SU-DHL-6 (cell line): ENCODE results near the gene NADK2.

Experiments
- H2AFZ ChIP-seq: fragments of 200-600 bp; sonication (generic); 2 replicates; pipeline ENCODE4 v1.6.1; 2014; ENCODE audit warnings: low read depth, mild to moderate bottlenecking, moderate library complexity, mixed read lengths, antibody characterized with exemption, low read length; ENCODE audit not compliant: severe bottlenecking
- H3F3A ChIP-seq: fragments of 200-600 bp; shearing (Covaris generic); 2 replicates; pipeline ENCODE4 v1.6.0; 2016; ENCODE audit warnings: antibody characterized with exemption, mild to moderate bottlenecking; ENCODE audit not compliant: insufficient read depth
- H3K27ac ChIP-seq: fragments of 200-600 bp; sonication (generic); 2 replicates; pipeline ENCODE4 v1.5.1; 2016; ENCODE audit warnings: low read depth, mild to moderate bottlenecking, low read length, moderate library complexity, mixed read lengths
- H3K27me3 ChIP-seq: fragments of 200-600 bp; sonication (generic), shearing (Covaris generic); 2 replicates; pipeline ENCODE4 v1.6.0; 2014; ENCODE audit warnings: mild to moderate bottlenecking, low read length
- H3K36me3 ChIP-seq: fragments of 200-600 bp; sonication (generic); 2 replicates; pipeline ENCODE4 v1.6.1; 2014; ENCODE audit warnings: mild to moderate bottlenecking, low read length, mixed read lengths
- H3K4me2 ChIP-seq: fragments of 300-600, 200-600 bp; shearing (Covaris generic), sonication (generic); 2 replicates; pipeline ENCODE4 v1.6.0; 2014; ENCODE audit warnings: low read length, low read depth, mild to moderate bottlenecking; ENCODE audit not compliant: poor library complexity, severe bottlenecking
- H3K4me3 ChIP-seq: fragments of 200-600 bp; sonication (generic); 2 replicates; pipeline ENCODE4 v1.5.1; 2014; ENCODE audit warnings: antibody characterized with exemption, low read length, mild to moderate bottlenecking, mixed read lengths; ENCODE audit not compliant: insufficient read depth, poor library complexity, severe bottlenecking
- H3K79me2 ChIP-seq: fragments of 200-600 bp; sonication (generic); 2 replicates; pipeline ENCODE4 v1.6.1; 2014; ENCODE audit warnings: mild to moderate bottlenecking, low read length, moderate library complexity; ENCODE audit not compliant: insufficient read depth
- H3K9ac ChIP-seq: fragments of 200-600 bp; sonication (generic); 2 replicates; pipeline ENCODE4 v1.7.0; 2014; ENCODE audit warnings: mild to moderate bottlenecking, low read length
- H3K9me2 ChIP-seq: fragments of 200-600 bp; sonication (generic); replicated peaks from 2 replicates; pipeline ENCODE4 v1.6.1; 2014; ENCODE audit warnings: low read length; ENCODE audit not compliant: insufficient read depth
- H3K9me3 ChIP-seq: fragments of 200-600 bp; sonication (generic); 2 replicates; pipeline ENCODE4 v1.6.1; 2014; ENCODE audit warnings: low read length, mixed read lengths; ENCODE audit not compliant: insufficient read depth
- H4K20me1 ChIP-seq: fragments of 200-600 bp; sonication (generic); 2 replicates; pipeline ENCODE4 v1.6.1; 2014; ENCODE audit warnings: low read depth, mild to moderate bottlenecking, antibody characterized with exemption, low read length, moderate library complexity, mixed read lengths
- EZH2phosphoT487 ChIP-seq: fragments of 200-600 bp; sonication (generic), shearing (Covaris generic); conservative IDR thresholded peaks from 2 replicates; pipeline ENCODE4 v1.6.1; 2018; ENCODE audit warnings: mild to moderate bottlenecking, antibody characterized with exemption, low read length, moderate library complexity, mixed read lengths
- TF ChIP-seq, protein P1 (sequence below): fragments of 200-600 bp; sonication (generic); IDR thresholded peaks from one replicate; pipeline ENCODE4 v1.5.1; 2017; ENCODE audit warnings: antibody characterized with exemption, mild to moderate bottlenecking, low read length, moderate library complexity; ENCODE audit not compliant: insufficient read depth, poor library complexity, severe bottlenecking

The NADK2 gene

GRCh38 chr5:36146390-36146789, 95.3 kb downstream of the NADK2 start:
- Histone ChIP-seq H4K20me1 (no peaks in the 10 kb centered on the region), H3K9ac (no peak overlapping the region), H3K9me2 (no peaks in the 10 kb centered on the region), H3K27me3 (no peaks in the 10 kb centered on the region), H2AFZ (no peak overlapping the region), H3K4me3 (no peak overlapping the region), H3K36me3 (peaks cover 31% of the 10 kb centered on the region), H3K79me2 (peaks cover 80% of the 10 kb centered on the region), H3K27ac (no peak overlapping the region), H3K9me3 (no peaks in the 10 kb centered on the region), H3F3A (peaks cover 4% of the 10 kb centered on the region; the same call in 1 of the 2 replicates), H3K4me2 (no peak overlapping the region)
- TF ChIP-seq EZH2phosphoT487 = no peak
- TF ChIP-seq, protein P1, sequence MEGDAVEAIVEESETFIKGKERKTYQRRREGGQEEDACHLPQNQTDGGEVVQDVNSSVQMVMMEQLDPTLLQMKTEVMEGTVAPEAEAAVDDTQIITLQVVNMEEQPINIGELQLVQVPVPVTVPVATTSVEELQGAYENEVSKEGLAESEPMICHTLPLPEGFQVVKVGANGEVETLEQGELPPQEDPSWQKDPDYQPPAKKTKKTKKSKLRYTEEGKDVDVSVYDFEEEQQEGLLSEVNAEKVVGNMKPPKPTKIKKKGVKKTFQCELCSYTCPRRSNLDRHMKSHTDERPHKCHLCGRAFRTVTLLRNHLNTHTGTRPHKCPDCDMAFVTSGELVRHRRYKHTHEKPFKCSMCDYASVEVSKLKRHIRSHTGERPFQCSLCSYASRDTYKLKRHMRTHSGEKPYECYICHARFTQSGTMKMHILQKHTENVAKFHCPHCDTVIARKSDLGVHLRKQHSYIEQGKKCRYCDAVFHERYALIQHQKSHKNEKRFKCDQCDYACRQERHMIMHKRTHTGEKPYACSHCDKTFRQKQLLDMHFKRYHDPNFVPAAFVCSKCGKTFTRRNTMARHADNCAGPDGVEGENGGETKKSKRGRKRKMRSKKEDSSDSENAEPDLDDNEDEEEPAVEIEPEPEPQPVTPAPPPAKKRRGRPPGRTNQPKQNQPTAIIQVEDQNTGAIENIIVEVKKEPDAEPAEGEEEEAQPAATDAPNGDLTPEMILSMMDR = no peak

DNA sequence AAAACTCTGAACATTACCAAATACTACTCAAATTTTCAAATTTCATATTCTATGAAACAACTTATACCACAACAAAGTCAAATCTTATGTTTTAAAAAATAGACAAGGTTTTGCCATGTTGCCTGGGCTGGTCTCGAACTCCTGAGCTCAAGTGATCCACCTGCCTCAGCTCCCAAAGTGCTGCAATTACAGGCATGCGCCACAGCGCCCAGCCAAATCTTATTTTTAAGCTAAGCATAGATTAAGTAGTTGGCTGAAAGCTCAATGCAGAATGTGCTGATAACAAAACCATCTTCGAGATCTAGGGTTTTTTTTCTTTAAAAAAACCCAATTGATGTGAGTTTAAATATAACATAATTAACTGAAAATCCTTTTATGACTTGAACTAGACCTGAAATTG, 96.4 kb downstream of the NADK2 start:
- Histone ChIP-seq H3K27me3 (no peaks in the 10 kb centered on the region), H3K36me3 (peaks cover 42% of the 10 kb centered on the region), H3K4me2 (no peak overlapping the region), H3K27ac (no peak overlapping the region), H4K20me1 (no peaks in the 10 kb centered on the region), H3K9me3 (peaks cover 6% of the 10 kb centered on the region; the same call in 1 of the 2 replicates), H3K4me3 (no peak overlapping the region), H3F3A (peaks cover 4% of the 10 kb centered on the region; the same call in 1 of the 2 replicates), H3K9ac (no peak overlapping the region), H3K79me2 (peaks cover 70% of the 10 kb centered on the region), H2AFZ (no peak overlapping the region), H3K9me2 (no peaks in the 10 kb centered on the region)
- no peak for TF ChIP-seq EZH2phosphoT487
- TF ChIP-seq, protein P1 = no peak
